Measurements from ENCODE around the gene RAB26.

The RAB26 gene

DNA sequence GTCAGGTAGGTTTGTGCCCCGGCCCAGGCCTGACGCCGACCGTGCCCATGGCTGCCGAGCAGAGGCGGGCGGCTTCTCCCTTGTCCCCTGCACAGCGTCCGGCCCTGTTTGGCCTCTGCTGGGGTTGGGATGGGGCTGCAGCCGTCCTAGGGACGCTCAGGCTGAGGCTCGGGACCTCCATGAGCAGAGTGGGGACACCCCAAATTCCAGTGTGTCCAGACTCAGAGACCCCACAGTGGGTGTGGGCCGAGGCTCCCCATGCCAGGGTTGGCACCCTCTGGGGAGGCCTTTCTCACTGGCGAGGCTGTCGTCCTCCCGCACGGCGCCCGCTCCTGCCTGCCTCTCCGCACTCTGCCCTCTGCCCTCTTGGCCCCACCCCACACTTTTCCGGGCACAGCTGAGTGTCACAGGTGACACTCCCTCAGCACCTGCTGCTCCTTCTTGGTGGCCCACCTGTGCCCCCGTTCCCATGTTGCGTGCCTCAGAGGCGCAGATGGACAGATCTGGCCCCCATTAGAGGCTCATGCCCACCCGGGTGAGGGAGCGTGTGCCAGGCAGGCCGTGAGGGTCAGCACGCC, 23.3 kb downstream of the RAB26 start:
- Histone ChIP-seq H3K79me2 (ENCODE audit: insufficient read depth, low read length) (no peaks in the 10 kb centered on the region), H3K4me2 (ENCODE audit: low read length) (no peak overlapping the region), H3K27me3 (ENCODE audit: insufficient read depth, low read length) (no peaks in the 10 kb centered on the region), H3K4me1 (ENCODE audit: insufficient read depth, low read length, severe bottlenecking) (no peaks in the 10 kb centered on the region), H2AFZ (ENCODE audit: low read length) (no peak overlapping the region), H3K27ac (ENCODE audit: low read depth, low read length, poor library complexity, severe bottlenecking) (no peak overlapping the region), H3K9me2 (ENCODE audit: low read depth, low read length) (no peaks in the 10 kb centered on the region), H3K9ac (ENCODE audit: low read length) (no peak overlapping the region), H3K36me3 (ENCODE audit: insufficient read depth, low read length) (peaks cover 52% of the 10 kb centered on the region), H3K9me3 (ENCODE audit: low read length) (no peaks in the 10 kb centered on the region), H3F3A (ENCODE audit: insufficient read depth, low read length) (no peaks in the 10 kb centered on the region), H3K4me3 (ENCODE audit: low read depth, low read length, poor library complexity, severe bottlenecking) (no peak overlapping the region), H4K20me1 (ENCODE audit: insufficient read depth, low read length) (no peaks in the 10 kb centered on the region)
- TF ChIP-seq, protein P1, sequence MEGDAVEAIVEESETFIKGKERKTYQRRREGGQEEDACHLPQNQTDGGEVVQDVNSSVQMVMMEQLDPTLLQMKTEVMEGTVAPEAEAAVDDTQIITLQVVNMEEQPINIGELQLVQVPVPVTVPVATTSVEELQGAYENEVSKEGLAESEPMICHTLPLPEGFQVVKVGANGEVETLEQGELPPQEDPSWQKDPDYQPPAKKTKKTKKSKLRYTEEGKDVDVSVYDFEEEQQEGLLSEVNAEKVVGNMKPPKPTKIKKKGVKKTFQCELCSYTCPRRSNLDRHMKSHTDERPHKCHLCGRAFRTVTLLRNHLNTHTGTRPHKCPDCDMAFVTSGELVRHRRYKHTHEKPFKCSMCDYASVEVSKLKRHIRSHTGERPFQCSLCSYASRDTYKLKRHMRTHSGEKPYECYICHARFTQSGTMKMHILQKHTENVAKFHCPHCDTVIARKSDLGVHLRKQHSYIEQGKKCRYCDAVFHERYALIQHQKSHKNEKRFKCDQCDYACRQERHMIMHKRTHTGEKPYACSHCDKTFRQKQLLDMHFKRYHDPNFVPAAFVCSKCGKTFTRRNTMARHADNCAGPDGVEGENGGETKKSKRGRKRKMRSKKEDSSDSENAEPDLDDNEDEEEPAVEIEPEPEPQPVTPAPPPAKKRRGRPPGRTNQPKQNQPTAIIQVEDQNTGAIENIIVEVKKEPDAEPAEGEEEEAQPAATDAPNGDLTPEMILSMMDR (IDR thresholded peaks at IDR 0.05; ENCODE audit: low read length): no peak
- TF ChIP-seq EZH2 (IDR thresholded peaks at IDR 0.05; ENCODE audit: borderline replicate concordance, low read length): no peak

DNA sequence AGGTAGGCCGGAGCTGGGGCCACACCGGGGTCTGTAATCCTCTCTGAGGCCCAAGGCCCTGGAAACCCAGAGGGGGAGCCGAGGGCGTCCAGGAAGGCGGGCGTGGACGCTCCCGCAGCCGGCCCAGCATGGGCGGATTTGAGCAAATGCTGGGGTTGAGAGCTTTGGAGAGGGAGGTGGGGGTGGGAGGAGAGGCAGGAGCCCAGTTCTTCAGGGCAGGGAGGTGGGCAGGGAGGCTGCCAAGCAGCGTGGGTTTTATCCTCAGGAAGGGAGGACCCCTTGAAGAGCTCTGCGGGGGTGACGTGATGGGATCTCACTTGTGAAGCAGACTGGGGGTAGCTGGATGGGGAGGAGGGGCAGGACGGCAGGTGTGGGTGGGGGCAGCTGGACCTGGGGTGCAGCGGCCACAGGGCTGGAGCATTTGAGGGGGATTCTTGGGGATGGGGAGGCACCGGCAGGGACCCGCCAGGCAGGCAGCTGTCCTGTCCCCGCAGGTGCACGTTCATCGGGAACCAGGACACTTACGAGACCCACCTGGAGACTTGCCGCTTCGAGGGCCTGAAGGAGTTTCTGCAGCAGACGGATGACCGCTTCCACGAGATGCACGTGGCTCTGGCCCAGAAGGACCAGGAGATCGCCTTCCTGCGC, 24.4 kb downstream of the RAB26 start:
- TF ChIP-seq, protein P1 (IDR thresholded peaks at IDR 0.05; ENCODE audit: low read length): no peak
- no peak overlapping the region for H3K4me2 ChIP-seq (ENCODE audit: low read length)
- no peak overlapping the region for H3K9ac ChIP-seq (ENCODE audit: low read length)
- no peak overlapping the region for H2AFZ ChIP-seq (ENCODE audit: low read length)
- no peak overlapping the region for H3K4me3 ChIP-seq (ENCODE audit: low read depth, low read length, poor library complexity, severe bottlenecking)
- no peaks in the 10 kb centered on the region for H3K79me2 ChIP-seq (ENCODE audit: insufficient read depth, low read length)
- no peak overlapping the region for H3K27ac ChIP-seq (ENCODE audit: low read depth, low read length, poor library complexity, severe bottlenecking)
- H3F3A ChIP-seq (ENCODE audit: insufficient read depth, low read length): no peaks in the 10 kb centered on the region
- peaks cover 46% of the 10 kb centered on the region for H3K36me3 ChIP-seq (ENCODE audit: insufficient read depth, low read length)
- H4K20me1 ChIP-seq (ENCODE audit: insufficient read depth, low read length): no peaks in the 10 kb centered on the region
- no peaks in the 10 kb centered on the region for H3K9me3 ChIP-seq (ENCODE audit: low read length)
- H3K27me3 ChIP-seq (ENCODE audit: insufficient read depth, low read length): no peaks in the 10 kb centered on the region
- H3K4me1 ChIP-seq (ENCODE audit: insufficient read depth, low read length, severe bottlenecking): no peaks in the 10 kb centered on the region
- H3K9me2 ChIP-seq (ENCODE audit: low read depth, low read length): no peaks in the 10 kb centered on the region

DNA sequence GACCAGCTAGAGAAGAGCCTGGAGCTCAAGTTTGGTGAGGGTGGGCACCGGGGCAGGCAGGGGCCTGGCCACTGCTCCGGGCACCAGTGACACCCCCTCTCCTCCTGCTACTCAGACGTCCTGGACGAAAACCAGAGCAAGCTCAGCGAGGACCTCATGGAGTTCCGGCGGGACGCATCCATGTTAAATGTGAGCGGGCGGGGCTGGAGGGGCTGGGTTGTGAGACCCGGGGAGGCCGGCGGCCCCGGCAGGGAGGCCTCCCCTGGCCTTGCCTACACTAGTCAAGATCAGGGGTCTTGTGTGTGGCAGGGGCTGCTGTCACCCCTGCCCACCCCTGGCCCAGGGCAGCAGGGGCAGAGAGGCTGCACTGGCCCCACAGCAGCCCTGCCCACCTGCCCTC, 24.9 kb downstream of the RAB26 start:
- H3K79me2 ChIP-seq (ENCODE audit: insufficient read depth, low read length): no peaks in the 10 kb centered on the region
- peaks cover 46% of the 10 kb centered on the region for H3K36me3 ChIP-seq (ENCODE audit: insufficient read depth, low read length)
- H3K4me3 ChIP-seq (ENCODE audit: low read depth, low read length, poor library complexity, severe bottlenecking): no peak overlapping the region
- no peak overlapping the region for H3K4me2 ChIP-seq (ENCODE audit: low read length)
- no peak for TF ChIP-seq EZH2 (IDR thresholded peaks at IDR 0.05; ENCODE audit: borderline replicate concordance, low read length)
- TF ChIP-seq, protein P1 (IDR thresholded peaks at IDR 0.05; ENCODE audit: low read length): no peak
- H3K9me3 ChIP-seq (ENCODE audit: low read length): no peaks in the 10 kb centered on the region
- no peaks in the 10 kb centered on the region for H3F3A ChIP-seq (ENCODE audit: insufficient read depth, low read length)
- H3K4me1 ChIP-seq (ENCODE audit: insufficient read depth, low read length, severe bottlenecking): no peaks in the 10 kb centered on the region
- H3K27me3 ChIP-seq (ENCODE audit: insufficient read depth, low read length): no peaks in the 10 kb centered on the region
- H3K27ac ChIP-seq (ENCODE audit: low read depth, low read length, poor library complexity, severe bottlenecking): no peak overlapping the region
- no peaks in the 10 kb centered on the region for H4K20me1 ChIP-seq (ENCODE audit: insufficient read depth, low read length)
- H3K9ac ChIP-seq (ENCODE audit: low read length): no peak overlapping the region
- H2AFZ ChIP-seq (ENCODE audit: low read length): no peak overlapping the region
- no peaks in the 10 kb centered on the region for H3K9me2 ChIP-seq (ENCODE audit: low read depth, low read length)

Measured in OCI-LY1 (cell line).